NT2/D1 (cell line): Measurements from ENCODE around the gene NOS1.

Source experiments
- DNase-seq: peaks from one replicate; pipeline ENCODE4 v3.0.0-alpha.2; 2011; ENCODE audit warnings: low read depth, low spot score
- H3K27me3 ChIP-seq: 2 replicates; pipeline ENCODE4 v1.6.0; 2011; ENCODE audit warnings: mild to moderate bottlenecking; ENCODE audit not compliant: insufficient read length, insufficient read depth
- H3K36me3 ChIP-seq: 2 replicates; pipeline ENCODE4 v1.6.1; 2011; ENCODE audit warnings: mild to moderate bottlenecking, low read length, mixed read lengths; ENCODE audit not compliant: insufficient read depth, insufficient read length
- H3K4me1 ChIP-seq: 2 replicates; pipeline ENCODE4 v1.5.1; 2011; ENCODE audit not compliant: insufficient read depth, insufficient read length
- H3K4me3 ChIP-seq: 2 replicates; pipeline ENCODE4 v1.5.1; 2011; ENCODE audit warnings: low read depth; ENCODE audit not compliant: insufficient read length
- H3K9ac ChIP-seq: 2 replicates; pipeline ENCODE4 v1.6.0; 2011; ENCODE audit warnings: low read depth; ENCODE audit not compliant: insufficient read length
- H3K9me3 ChIP-seq: 2 replicates; pipeline ENCODE4 v1.5.1; 2011; ENCODE audit warnings: mild to moderate bottlenecking, low read length; ENCODE audit not compliant: insufficient read depth
- SUZ12 ChIP-seq: IDR thresholded peaks from 2 replicates; pipeline ENCODE4 v1.6.1; 2011; ENCODE audit not compliant: insufficient read length, insufficient read depth; ENCODE audit errors: extremely low read depth
- YY1 ChIP-seq: IDR thresholded peaks from 2 replicates; pipeline ENCODE4 v1.6.1; 2011; ENCODE audit not compliant: insufficient read length, insufficient read depth
- ZNF274 ChIP-seq: IDR thresholded peaks from 2 replicates; pipeline ENCODE4 v1.6.1; 2011; ENCODE audit warnings: mild to moderate bottlenecking, low read depth, low read length

NOS1 gene

DNA sequence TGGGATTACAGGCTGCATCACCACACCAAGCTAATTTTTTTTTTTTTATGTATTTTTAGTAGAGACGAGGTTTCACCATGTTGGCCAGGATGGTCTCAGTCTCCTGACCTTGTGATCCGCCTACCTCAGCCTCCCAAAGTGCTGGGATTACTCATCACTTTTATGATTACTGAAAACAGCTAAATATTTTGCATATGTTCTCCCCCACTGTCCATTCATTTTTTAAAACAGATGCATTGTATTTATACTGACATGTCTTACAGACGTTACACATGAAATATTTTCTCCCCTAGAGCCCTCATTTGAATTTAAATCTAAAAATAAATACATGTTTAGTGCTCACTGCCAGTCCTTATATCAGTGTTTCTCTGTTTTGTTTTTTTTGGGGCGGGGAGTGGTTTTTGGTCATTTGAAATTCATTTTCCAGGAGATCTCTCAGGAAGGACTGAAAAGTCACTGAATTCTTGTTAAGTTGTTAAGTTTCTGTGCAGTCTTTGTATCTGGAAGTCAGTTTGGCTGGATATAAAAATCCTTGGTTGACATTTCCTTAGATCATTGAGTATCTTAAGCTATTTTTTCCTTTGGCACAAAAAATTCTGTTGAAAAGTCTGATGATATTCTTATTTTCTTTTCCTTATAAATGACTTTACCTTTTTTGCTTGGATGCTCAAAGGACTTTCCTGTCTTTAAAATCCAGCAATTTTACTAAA is 180.5 kb downstream of the NOS1 start:
- H3K4me1 ChIP-seq = no peaks in the 10 kb centered on the region
- no peak overlapping the region for H3K4me3 ChIP-seq
- no peaks in the 10 kb centered on the region for H3K27me3 ChIP-seq
- TF ChIP-seq ZNF274 = no peak
- no peak for TF ChIP-seq SUZ12
- TF ChIP-seq YY1 = no peak
- H3K9me3 ChIP-seq = peaks cover 15% of the 10 kb centered on the region
- H3K9ac ChIP-seq = no peak overlapping the region
- peaks cover 87% of the 10 kb centered on the region for H3K36me3 ChIP-seq
- no peak for DNase-seq

DNA sequence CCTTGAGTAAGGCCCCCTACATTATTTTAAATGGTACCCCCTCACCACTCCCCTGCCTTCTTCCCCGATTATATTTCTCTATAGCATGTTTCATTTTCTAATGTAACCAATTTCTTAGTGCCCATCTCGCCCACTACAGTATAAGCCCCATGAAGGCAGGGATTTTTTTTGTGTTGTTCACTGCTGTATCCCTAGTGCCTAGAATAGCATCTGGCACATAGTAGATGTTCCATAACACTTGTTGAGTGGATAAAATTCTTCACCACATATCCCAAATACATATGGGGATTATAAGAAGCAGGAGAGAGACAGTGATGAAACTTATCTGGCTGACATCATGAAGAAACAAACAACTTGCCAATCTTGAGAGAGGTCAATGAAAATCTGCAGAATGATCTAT is 182.7 kb downstream of the NOS1 start:
- H3K9ac ChIP-seq = no peak overlapping the region
- no peak for TF ChIP-seq YY1
- no peak for TF ChIP-seq ZNF274
- no peak for TF ChIP-seq SUZ12
- H3K4me1 ChIP-seq = no peaks in the 10 kb centered on the region
- H3K27me3 ChIP-seq = no peaks in the 10 kb centered on the region
- no peak overlapping the region for H3K4me3 ChIP-seq
- no peak for DNase-seq
- H3K9me3 ChIP-seq = peaks cover 15% of the 10 kb centered on the region
- peaks cover 86% of the 10 kb centered on the region for H3K36me3 ChIP-seq

DNA sequence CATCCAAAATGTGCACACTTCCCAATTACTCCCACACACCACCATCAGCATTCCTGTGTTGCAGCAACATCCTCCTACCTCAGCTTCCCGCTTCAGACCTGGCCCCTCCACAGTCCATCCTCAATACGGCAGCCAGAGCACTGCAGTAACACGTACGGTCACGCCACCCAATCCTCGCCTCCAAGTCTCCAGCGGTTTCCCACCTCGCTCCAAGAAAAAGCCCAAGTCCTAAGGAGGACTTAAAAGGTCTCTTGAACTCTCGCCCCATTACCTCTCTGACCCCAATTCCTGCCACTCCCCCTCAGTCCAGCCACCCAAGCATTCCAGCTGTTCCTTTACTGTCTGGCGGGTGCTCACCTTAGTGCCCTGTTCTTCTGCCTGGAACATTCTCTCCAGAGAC is 183.1 kb downstream of the NOS1 start:
- TF ChIP-seq SUZ12 (no peak), YY1 (no peak), ZNF274 (no peak)

DNA sequence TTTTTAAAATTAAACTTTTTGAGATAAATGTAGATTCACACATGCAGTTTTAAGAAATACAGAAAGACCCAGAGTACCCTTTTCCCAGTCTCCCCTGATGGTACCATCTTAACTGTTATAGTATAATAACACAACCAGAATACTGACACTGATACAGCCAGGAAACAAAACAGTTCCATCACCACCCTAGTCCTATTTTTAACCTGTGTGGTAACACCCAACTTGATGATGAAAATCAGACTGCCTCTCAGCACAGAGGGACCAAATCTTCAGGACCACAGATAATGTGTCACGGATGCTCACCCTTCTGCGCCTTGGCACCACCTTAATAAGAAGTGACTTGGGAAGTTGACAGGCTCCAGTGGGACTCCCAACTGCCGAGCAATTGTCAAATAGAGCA is 189.3 kb downstream of the NOS1 start:
- Histone ChIP-seq H3K27me3 (no peaks in the 10 kb centered on the region), H3K9ac (no peak overlapping the region), H3K4me1 (no peaks in the 10 kb centered on the region), H3K4me3 (no peak overlapping the region), H3K36me3 (peaks cover 92% of the 10 kb centered on the region), H3K9me3 (no peaks in the 10 kb centered on the region)
- no peak for TF ChIP-seq SUZ12
- no peak for TF ChIP-seq YY1
- TF ChIP-seq ZNF274 = no peak
- DNase-seq = no peak

More for the DNA sequence above, 183.1 kb downstream of the NOS1 start:
- H3K9me3 ChIP-seq = peaks cover 15% of the 10 kb centered on the region
- no peak for DNase-seq
- no peaks in the 10 kb centered on the region for H3K4me1 ChIP-seq
- H3K9ac ChIP-seq = no peak overlapping the region
- H3K27me3 ChIP-seq = no peaks in the 10 kb centered on the region
- no peak overlapping the region for H3K4me3 ChIP-seq
- H3K36me3 ChIP-seq = peaks cover 86% of the 10 kb centered on the region

DNA sequence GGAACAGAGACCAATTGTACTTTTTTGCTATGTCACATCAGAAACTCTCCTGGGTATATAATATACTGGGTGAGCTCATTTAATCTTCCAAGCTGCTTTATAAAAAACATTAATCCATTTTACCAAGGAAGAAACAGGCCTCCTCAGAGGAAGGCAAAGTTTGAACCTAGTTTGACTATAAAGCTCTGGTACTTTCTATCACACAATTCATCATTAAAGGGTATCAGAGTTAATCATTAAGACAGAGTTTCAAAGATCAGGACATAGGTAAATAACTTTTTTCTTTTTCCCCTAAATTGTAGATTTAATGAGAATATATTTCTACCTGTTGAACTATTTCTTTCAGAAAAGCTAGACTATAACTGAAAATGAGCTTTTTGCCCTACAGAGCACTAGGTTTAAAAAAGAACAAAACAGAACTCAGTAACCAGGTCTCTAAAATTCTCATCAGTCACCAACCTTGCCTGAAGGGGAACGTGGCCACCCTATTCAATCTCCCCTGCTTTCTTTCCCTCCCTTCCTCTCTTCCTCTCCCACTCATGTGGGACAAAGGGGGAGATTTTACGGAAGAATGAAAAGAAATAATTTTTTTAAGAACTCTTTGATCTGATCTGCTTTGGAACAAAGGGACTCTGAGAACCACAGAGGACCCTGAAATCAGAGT is 189.8 kb downstream of the NOS1 start:
- TF ChIP-seq ZNF274 = no peak
- no peak for TF ChIP-seq YY1
- no peak for TF ChIP-seq SUZ12
- Histone ChIP-seq H3K36me3 (peaks cover 92% of the 10 kb centered on the region), H3K9ac (no peak overlapping the region)

DNA sequence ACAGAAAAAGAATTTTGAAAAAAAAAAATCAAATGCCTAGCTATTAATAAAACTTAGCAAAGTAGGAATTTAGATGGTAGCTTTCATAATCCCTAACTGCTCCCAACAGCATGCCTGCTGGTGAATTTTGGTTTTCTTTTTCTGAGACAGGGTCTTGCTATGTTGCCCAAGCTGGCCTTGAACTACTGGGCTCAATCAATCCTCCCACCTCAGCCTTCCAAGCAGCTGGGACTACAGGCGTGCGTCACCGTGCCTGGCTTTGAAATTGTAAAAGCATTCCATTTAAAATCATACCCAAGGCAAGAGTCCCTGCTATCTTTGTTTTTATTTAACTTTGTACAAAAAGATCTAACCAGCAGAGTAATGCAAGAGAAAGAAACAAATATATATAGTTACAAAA is 191.9 kb downstream of the NOS1 start:
- no peak for TF ChIP-seq SUZ12
- Histone ChIP-seq H3K4me1 (no peaks in the 10 kb centered on the region), H3K36me3 (peaks cover 92% of the 10 kb centered on the region), H3K4me3 (no peak overlapping the region), H3K27me3 (no peaks in the 10 kb centered on the region), H3K9ac (no peak overlapping the region), H3K9me3 (no peaks in the 10 kb centered on the region)
- no peak for DNase-seq

More for the DNA sequence above, 189.8 kb downstream of the NOS1 start:
- no peak overlapping the region for H3K4me3 ChIP-seq
- no peaks in the 10 kb centered on the region for H3K4me1 ChIP-seq
- H3K9me3 ChIP-seq = no peaks in the 10 kb centered on the region
- H3K27me3 ChIP-seq = no peaks in the 10 kb centered on the region
- DNase-seq = no peak

DNA sequence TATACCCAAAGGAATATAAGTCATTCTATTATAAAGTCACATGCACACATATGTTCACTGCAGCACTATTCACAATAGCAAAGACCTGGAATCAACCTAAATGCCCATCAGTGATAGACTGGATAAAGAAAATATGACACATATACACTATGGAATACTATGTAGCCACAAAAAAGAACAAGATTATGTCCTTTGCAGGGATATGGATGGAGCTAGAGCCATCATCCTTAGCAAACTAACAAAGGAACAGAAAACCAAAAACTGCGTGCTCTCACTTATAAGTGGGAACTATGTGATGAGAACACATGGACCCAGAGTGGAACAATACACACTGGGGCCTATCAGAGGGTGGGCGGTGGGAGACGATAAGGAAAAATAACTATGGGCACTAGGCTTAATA is 192.4 kb downstream of the NOS1 start:
- Histone ChIP-seq H3K36me3 (peaks cover 92% of the 10 kb centered on the region), H3K4me3 (no peak overlapping the region), H3K9ac (no peak overlapping the region), H3K27me3 (no peaks in the 10 kb centered on the region), H3K4me1 (no peaks in the 10 kb centered on the region), H3K9me3 (no peaks in the 10 kb centered on the region)
- no peak for TF ChIP-seq SUZ12
- TF ChIP-seq YY1 = no peak
- TF ChIP-seq ZNF274 = no peak
- DNase-seq = no peak
